B cell (primary cell): ENCODE results near the gene RTP1.

Experiments
- CTCF ChIP-seq: fragments of 200-600 bp; IDR thresholded peaks from one replicate; pipeline ENCODE4 v1.8.0; 2022; ENCODE audit warnings: antibody characterized with exemption, mild to moderate bottlenecking
- EZH2 ChIP-seq: IDR thresholded peaks from 2 replicates; pipeline ENCODE4 v1.6.1; 2012; ENCODE audit warnings: borderline replicate concordance, low read depth, mild to moderate bottlenecking, moderate library complexity, low read length; ENCODE audit not compliant: insufficient read depth, poor library complexity, severe bottlenecking

DNA sequence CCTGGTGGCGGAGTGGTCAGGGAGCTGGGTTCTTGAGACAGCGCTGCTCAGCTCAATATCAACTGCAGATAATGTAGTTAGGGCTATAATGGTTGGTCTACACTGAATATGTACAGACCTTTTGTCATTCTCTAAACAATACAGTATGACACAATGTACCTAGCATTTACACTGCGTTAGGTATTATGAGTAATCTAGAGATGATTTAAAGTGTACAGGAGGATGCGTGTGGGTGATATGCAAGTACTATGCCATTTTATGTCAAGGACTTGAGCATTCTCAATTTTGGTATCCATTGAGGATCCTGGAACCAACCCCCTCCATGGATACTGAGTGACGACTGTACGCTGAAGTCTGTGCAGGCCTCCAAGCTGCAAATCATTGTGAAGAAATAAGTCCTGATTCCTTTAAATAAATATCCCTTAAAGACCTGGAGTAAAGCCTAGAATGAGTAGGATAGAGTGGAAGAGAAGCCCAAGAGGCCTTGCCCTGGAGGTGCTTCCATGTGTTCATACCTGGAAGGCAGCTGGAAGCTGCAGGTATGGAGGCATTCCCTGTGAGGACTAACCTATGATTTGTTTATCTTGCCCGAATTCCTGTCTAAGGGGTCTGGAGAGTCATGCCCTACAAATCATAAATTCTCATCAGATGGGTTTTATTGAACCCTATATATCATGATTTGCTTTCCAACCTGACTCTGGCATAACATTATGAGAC, 15.7 kb upstream of the RTP1 start:
- no peak for TF ChIP-seq CTCF
- no peak for TF ChIP-seq EZH2
